ENCODE data around the gene GPR61. TPM values are rescaled to one million over a fixed set of nuclear protein-coding genes. Genes with fewer than 3 reads are reported as not detected.

The GPR61 gene
- total RNA-seq, result 0.43 TPM in 1 of 2 replicates, not detected in the other

GRCh38 chr1:109539676-109540075, at the start of gene GPR61:
Gene GPR61 (plus strand): TSS chr1:109539872. CDS start chr1:109543023, 3,151 bp downstream.
- no peak within 1 kb of the TSS for H3K27ac Mint-ChIP-seq
- intact Hi-C loops (cut with micrococcal nuclease), result loop anchor here (10.0 kb wide), 2 partner anchors 365 to 425 kb away; partner anchors contain the start of gene ELAPOR1

GRCh38 chr1:109490029-109490933, 49.4 kb upstream of the GPR61 start:
- Mint-ChIP-seq H3K36me3 (ENCODE audit: low read depth) (peaks cover 31% of the 10 kb centered on the region), H3K4me3 (ENCODE audit: low read depth) (no peak overlapping the region), H3K27ac (no peak overlapping the region), H3K4me1 (ENCODE audit: low read depth) (peaks cover 16% of the 10 kb centered on the region), H3K9me3 (no peaks in the 10 kb centered on the region), H3K27me3 (ENCODE audit: low read depth) (no peaks in the 10 kb centered on the region)
- DNase-seq (ENCODE audit: low spot score), result peak; percentile 55
- intact Hi-C loops (cut with micrococcal nuclease), result no loop called here

More at GRCh38 chr1:109539676-109540075, at the start of gene GPR61:
- Mint-ChIP-seq H3K4me1 (ENCODE audit: low read depth) (no peaks in the 10 kb centered on the region), H3K36me3 (ENCODE audit: low read depth) (no peaks in the 10 kb centered on the region), H3K4me3 (ENCODE audit: low read depth) (no peak within 1 kb of the TSS), H3K27me3 (ENCODE audit: low read depth) (peaks cover 2% of the 10 kb centered on the region), H3K9me3 (no peaks in the 10 kb centered on the region)
- no peak for DNase-seq (ENCODE audit: low spot score)

- H3K4me3 Mint-ChIP-seq (ENCODE audit: low read depth), result no peak overlapping the region
- no peaks in the 10 kb centered on the region for H3K9me3 Mint-ChIP-seq
- no peak for DNase-seq (ENCODE audit: low spot score)
- intact Hi-C loops (cut with micrococcal nuclease), result no loop called here
- H3K36me3 Mint-ChIP-seq (ENCODE audit: low read depth), result peaks cover 32% of the 10 kb centered on the region
- H3K27me3 Mint-ChIP-seq (ENCODE audit: low read depth), result no peaks in the 10 kb centered on the region
- H3K27ac Mint-ChIP-seq, result no peak overlapping the region
- peaks cover 19% of the 10 kb centered on the region for H3K4me1 Mint-ChIP-seq (ENCODE audit: low read depth)
Measured at GRCh38 chr1:109490934-109491302, 48.8 kb upstream of the GPR61 start.

- Mint-ChIP-seq H3K9me3 (no peaks in the 10 kb centered on the region), H3K27me3 (ENCODE audit: low read depth) (no peaks in the 10 kb centered on the region), H3K4me1 (ENCODE audit: low read depth) (peaks cover 23% of the 10 kb centered on the region), H3K4me3 (ENCODE audit: low read depth) (no peak overlapping the region), H3K27ac (no peak overlapping the region), H3K36me3 (ENCODE audit: low read depth) (peaks cover 32% of the 10 kb centered on the region)
- intact Hi-C loops (cut with micrococcal nuclease), result no loop called here
- DNase-seq (ENCODE audit: low spot score), result no peak
Measured at GRCh38 chr1:109491372-109491771, 48.3 kb upstream of the GPR61 start.

- Mint-ChIP-seq H3K27ac (no peak overlapping the region), H3K4me1 (ENCODE audit: low read depth) (peaks cover 27% of the 10 kb centered on the region), H3K27me3 (ENCODE audit: low read depth) (no peaks in the 10 kb centered on the region), H3K9me3 (no peaks in the 10 kb centered on the region), H3K36me3 (ENCODE audit: low read depth) (peaks cover 35% of the 10 kb centered on the region), H3K4me3 (ENCODE audit: low read depth) (peak overlapping the region; percentile 17)
- DNase-seq (ENCODE audit: low spot score), result no peak
- intact Hi-C loops (cut with micrococcal nuclease), result no loop called here
Measured at GRCh38 chr1:109492779-109493178, 46.9 kb upstream of the GPR61 start.

GRCh38 chr1:109493227-109493626, 46.4 kb upstream of the GPR61 start:
- no peaks in the 10 kb centered on the region for H3K27me3 Mint-ChIP-seq (ENCODE audit: low read depth)
- H3K27ac Mint-ChIP-seq, result no peak overlapping the region
- intact Hi-C loops (cut with micrococcal nuclease), result no loop called here
- peaks cover 36% of the 10 kb centered on the region for H3K36me3 Mint-ChIP-seq (ENCODE audit: low read depth)
- H3K9me3 Mint-ChIP-seq, result no peaks in the 10 kb centered on the region
- H3K4me3 Mint-ChIP-seq (ENCODE audit: low read depth), result peak overlapping the region; percentile 2
- peaks cover 24% of the 10 kb centered on the region for H3K4me1 Mint-ChIP-seq (ENCODE audit: low read depth)
- no peak for DNase-seq (ENCODE audit: low spot score)

GRCh38 chr1:109493805-109494539, 45.7 kb upstream of the GPR61 start, which contains the start of gene CYB561D1:
Gene CYB561D1 (plus strand): TSS chr1:109494094. CDS start chr1:109494140, 46 bp downstream.
- no peaks in the 10 kb centered on the region for H3K27me3 Mint-ChIP-seq (ENCODE audit: low read depth)
- peak within 1 kb of the TSS; percentile 75 for H3K27ac Mint-ChIP-seq

GRCh38 chr1:109495738-109496137, 43.9 kb upstream of the GPR61 start:
- H3K27me3 Mint-ChIP-seq (ENCODE audit: low read depth), result no peaks in the 10 kb centered on the region

More at GRCh38 chr1:109493805-109494539, 45.7 kb upstream of the GPR61 start, which contains the start of gene CYB561D1:
- Mint-ChIP-seq H3K4me1 (ENCODE audit: low read depth) (peaks cover 24% of the 10 kb centered on the region), H3K4me3 (ENCODE audit: low read depth) (peak within 1 kb of the TSS; percentile 94), H3K9me3 (no peaks in the 10 kb centered on the region), H3K36me3 (ENCODE audit: low read depth) (peaks cover 36% of the 10 kb centered on the region)
- intact Hi-C loops (cut with micrococcal nuclease), result loop anchor here (1.0 kb wide), 2 partner anchors 10 to 38 kb away; no protein-coding TSS in a partner anchor
- peak; percentile 87 for DNase-seq (ENCODE audit: low spot score)

GRCh38 chr1:109497449-109498160, 42.1 kb upstream of the GPR61 start:
- intact Hi-C loops (cut with micrococcal nuclease), result no loop called here

More at GRCh38 chr1:109495738-109496137, 43.9 kb upstream of the GPR61 start:
- H3K4me3 Mint-ChIP-seq (ENCODE audit: low read depth), result peak overlapping the region; percentile 94
- H3K4me1 Mint-ChIP-seq (ENCODE audit: low read depth), result peaks cover 33% of the 10 kb centered on the region
- H3K36me3 Mint-ChIP-seq (ENCODE audit: low read depth), result peaks cover 46% of the 10 kb centered on the region
- no peaks in the 10 kb centered on the region for H3K9me3 Mint-ChIP-seq
- no peak for DNase-seq (ENCODE audit: low spot score)
- H3K27ac Mint-ChIP-seq, result no peak overlapping the region
- intact Hi-C loops (cut with micrococcal nuclease), result no loop called here

GRCh38 chr1:109498161-109498801, 41.4 kb upstream of the GPR61 start:
- DNase-seq (ENCODE audit: low spot score), result no peak
- no peak overlapping the region for H3K4me3 Mint-ChIP-seq (ENCODE audit: low read depth)
- H3K36me3 Mint-ChIP-seq (ENCODE audit: low read depth), result peaks cover 54% of the 10 kb centered on the region
- H3K9me3 Mint-ChIP-seq, result no peaks in the 10 kb centered on the region
- no peaks in the 10 kb centered on the region for H3K27me3 Mint-ChIP-seq (ENCODE audit: low read depth)
- no peak overlapping the region for H3K27ac Mint-ChIP-seq
- intact Hi-C loops (cut with micrococcal nuclease), result no loop called here
- H3K4me1 Mint-ChIP-seq (ENCODE audit: low read depth), result peaks cover 54% of the 10 kb centered on the region

More at GRCh38 chr1:109497449-109498160, 42.1 kb upstream of the GPR61 start:
- Mint-ChIP-seq H3K4me3 (ENCODE audit: low read depth) (no peak overlapping the region), H3K4me1 (ENCODE audit: low read depth) (peaks cover 51% of the 10 kb centered on the region), H3K9me3 (no peaks in the 10 kb centered on the region), H3K36me3 (ENCODE audit: low read depth) (peaks cover 49% of the 10 kb centered on the region), H3K27me3 (ENCODE audit: low read depth) (no peaks in the 10 kb centered on the region), H3K27ac (no peak overlapping the region)
- no peak for DNase-seq (ENCODE audit: low spot score)

- intact Hi-C loops (cut with micrococcal nuclease), result no loop called here
- Mint-ChIP-seq H3K4me3 (ENCODE audit: low read depth) (no peak overlapping the region), H3K36me3 (ENCODE audit: low read depth) (peaks cover 54% of the 10 kb centered on the region), H3K27me3 (ENCODE audit: low read depth) (no peaks in the 10 kb centered on the region), H3K9me3 (no peaks in the 10 kb centered on the region), H3K4me1 (ENCODE audit: low read depth) (peaks cover 57% of the 10 kb centered on the region), H3K27ac (no peak overlapping the region)
- no peak for DNase-seq (ENCODE audit: low spot score)
Measured at GRCh38 chr1:109499081-109499480, 40.6 kb upstream of the GPR61 start.

All from activated T-helper 2 cell treated with anti-CD3 and anti-CD28 coated beads, Interferon-gamma antibody, Interleukin-2, Interleukin-4, amounts not matched to agents 10 μg/mL and 5 μg/mL and 100 μg/mL, durations not matched to agents 14 hours and 24 hours and 36 hours (primary cell).